WTC11 (cell line): Measurements from ENCODE around the gene TIMM13. TPM values are rescaled to one million over a fixed set of nuclear protein-coding genes. Genes with fewer than 3 reads are reported as not detected.
A peak's percentile ranks its signal among the peaks of the same experiment; 100 is the strongest.

Experiments used
- AR ChIP-seq: fragments of 250-450 bp; sonication (Bioruptor Pico); IDR thresholded peaks from 2 replicates; pipeline ENCODE4 v1.9.0; 2021; ENCODE audit warnings: mild to moderate bottlenecking
- ARID4B ChIP-seq: sonication (generic); formaldehyde crosslinking; IDR thresholded peaks from 2 replicates; pipeline ENCODE4 v1.8.0; 2023; ENCODE audit warnings: missing genetic modification reagents, mild to moderate bottlenecking, borderline replicate concordance
- ATF6 ChIP-seq: sonication (generic); formaldehyde crosslinking; IDR thresholded peaks from 2 replicates; pipeline ENCODE4 v1.8.1; 2023; ENCODE audit warnings: mild to moderate bottlenecking, missing genetic modification reagents
- E2F5 ChIP-seq: sonication (generic); formaldehyde crosslinking; IDR thresholded peaks from 2 replicates; pipeline ENCODE4 v1.8.1; 2022; ENCODE audit warnings: mild to moderate bottlenecking, moderate library complexity, missing genetic modification reagents
- FOXP1 ChIP-seq: sonication (generic); formaldehyde crosslinking; IDR thresholded peaks from 2 replicates; pipeline ENCODE4 v1.8.0; 2022; ENCODE audit warnings: missing genetic modification reagents, mild to moderate bottlenecking, moderate library complexity, borderline replicate concordance
- GABPB1 ChIP-seq: sonication (generic); formaldehyde crosslinking; IDR thresholded peaks from 2 replicates; pipeline ENCODE4 v1.8.1; 2023; ENCODE audit warnings: mild to moderate bottlenecking, missing genetic modification reagents
- JAZF1 ChIP-seq: fragments of 250-450 bp; sonication (Bioruptor Pico); IDR thresholded peaks from 2 replicates; pipeline ENCODE4 v1.9.0; 2021; ENCODE audit warnings: moderate library complexity, mild to moderate bottlenecking, inconsistent platforms
- JUN ChIP-seq: sonication (generic); formaldehyde crosslinking; IDR thresholded peaks from 2 replicates; pipeline ENCODE4 v1.8.0; 2023; ENCODE audit warnings: mild to moderate bottlenecking, missing genetic modification reagents
- KAT7 ChIP-seq: sonication (generic); formaldehyde crosslinking; IDR thresholded peaks from 2 replicates; pipeline ENCODE4 v1.8.1; 2023; ENCODE audit warnings: missing genetic modification reagents, mild to moderate bottlenecking, borderline replicate concordance
- NFATC4 ChIP-seq: fragments of 250-450 bp; sonication (Bioruptor Pico); IDR thresholded peaks from 2 replicates; pipeline ENCODE4 v1.9.0; 2021; ENCODE audit warnings: mild to moderate bottlenecking
- PREB ChIP-seq: sonication (generic); formaldehyde crosslinking; IDR thresholded peaks from 2 replicates; pipeline ENCODE4 v1.8.1; 2022; ENCODE audit warnings: mild to moderate bottlenecking, missing genetic modification reagents, moderate library complexity, borderline replicate concordance
- RELA ChIP-seq: sonication (generic); formaldehyde crosslinking; IDR thresholded peaks from 2 replicates; pipeline ENCODE4 v1.8.1; 2022; ENCODE audit warnings: missing genetic modification reagents, mild to moderate bottlenecking, borderline replicate concordance
- SMAD4 ChIP-seq: sonication (generic); formaldehyde crosslinking; IDR thresholded peaks from 2 replicates; pipeline ENCODE4 v1.8.0; 2022; ENCODE audit warnings: mild to moderate bottlenecking, missing genetic modification reagents
- TCF7 ChIP-seq: sonication (generic); formaldehyde crosslinking; IDR thresholded peaks from 2 replicates; pipeline ENCODE4 v1.8.0; 2022; ENCODE audit warnings: mild to moderate bottlenecking, low read depth, missing genetic modification reagents, moderate library complexity
- ZNF138 ChIP-seq: sonication (generic); formaldehyde crosslinking; conservative IDR thresholded peaks from 2 replicates; pipeline ENCODE4 v1.8.1; 2022; ENCODE audit warnings: mild to moderate bottlenecking, moderate library complexity, missing genetic modification reagents
- ZNF281 ChIP-seq: sonication (generic); formaldehyde crosslinking; IDR thresholded peaks from 2 replicates; pipeline ENCODE4 v1.8.0; 2023; ENCODE audit warnings: mild to moderate bottlenecking, missing genetic modification reagents
- ZNF532 ChIP-seq: fragments of 250-450 bp; sonication (Bioruptor Pico); IDR thresholded peaks from 2 replicates; pipeline ENCODE4 v1.9.0; 2021; ENCODE audit warnings: mild to moderate bottlenecking, borderline replicate concordance
- ZNF671 ChIP-seq: fragments of 250-450 bp; sonication (Bioruptor Pico); IDR thresholded peaks from 2 replicates; pipeline ENCODE4 v1.8.0; 2021; ENCODE audit warnings: mild to moderate bottlenecking
- total RNA-seq: library from RNA; stranded (reverse); gene quantifications from 3 replicates; pipeline ENCODE4 v1.2.3, GENCODE V29; 2021

Gene TIMM13
- total RNA-seq, 1 experiment from 2014 or later, result 342 TPM

- TF ChIP-seq ZNF532 (no peak), ZNF671 (CRISPR knock-in tag) (peak; percentile 45; the same call in 1 of the 2 replicates), ATF6 (no peak), E2F5 (CRISPR knock-in tag) (peak; percentile 64), AR (CRISPR knock-in tag) (no peak), NFATC4 (CRISPR knock-in tag) (peak; percentile 44), TCF7 (CRISPR knock-in tag) (no peak), GABPB1 (CRISPR knock-in tag) (peak; percentile 90), PREB (CRISPR knock-in tag) (no peak), ZNF281 (no peak), ARID4B (CRISPR knock-in tag) (peak; percentile 23; the same call in 1 of the 2 replicates), JAZF1 (CRISPR knock-in tag) (no peak), FOXP1 (no peak), JUN (CRISPR knock-in tag) (no peak; the same call in 1 of the 2 replicates), RELA (no peak), SMAD4 (CRISPR knock-in tag) (no peak), ZNF138 (no peak), KAT7 (CRISPR knock-in tag) (0 out of 2 replicates have a peak, but pooled peaks have one; percentile 41)
Observed at GRCh38 chr19:2427429-2428320, at the start of gene TIMM13 (continued).
